Gastrocnemius medialis (tissue), 4 donors: ENCODE data around the gene ACTL6B. TPM values are rescaled to one million over a fixed set of nuclear protein-coding genes. Genes with fewer than 3 reads are reported as not detected.

Experiments
- ATAC-seq, 2 donors: fragments of 150-250 bp; one replicate each; pipeline ENCODE4 v1.9.1; 2016
- DNase-seq, 2 donors: peaks; one replicate each; pipeline ENCODE4 v3.0.0-alpha.2; 2019
- H3K27ac ChIP-seq, 4 donors: fragments of 200-600 bp; sonication (generic); 1 replicate in 1 of 4; 2 replicates in 3 of 4; pipeline ENCODE4 v1.5.1; 2016 to 2018; ENCODE audit warnings: mild to moderate bottlenecking in 2 of 4, moderate library complexity in 1 of 4
- H3K27me3 ChIP-seq, 3 donors: fragments of 200-600 bp; sonication (generic) in 2 of 3; 1 replicate in 1 of 3; 2 replicates in 2 of 3; pipeline versions ENCODE4 v1.5.1 to v1.6.0; 2016 to 2019; ENCODE audit warnings: mild to moderate bottlenecking in 1 of 3, moderate library complexity in 1 of 3
- H3K36me3 ChIP-seq, 2 donors: fragments of 200-600 bp; sonication (generic) in 1 of 2; one replicate each; pipeline ENCODE4 v1.5.1; 2017 to 2018
- H3K4me1 ChIP-seq, 2 donors: fragments of 200-600 bp; sonication (generic) in 1 of 2; one replicate each; pipeline ENCODE4 v1.5.1; 2016 to 2017; ENCODE audit warnings: mild to moderate bottlenecking in 2 of 2
- H3K4me3 ChIP-seq, 4 donors: fragments of 200-600 bp; sonication (generic) in 3 of 4; 1 replicate in 1 of 4; 2 replicates in 3 of 4; pipeline ENCODE4 v1.5.1; 2016 to 2019; ENCODE audit warnings: mild to moderate bottlenecking in 2 of 4
- H3K9me3 ChIP-seq, 3 donors: fragments of 200-600 bp; sonication (generic) in 2 of 3; 1 replicate in 1 of 3; 2 replicates in 2 of 3; pipeline ENCODE4 v1.5.1; 2016 to 2019
- CTCF ChIP-seq, 5 experiments: fragments of 450-650 bp in 3 of 5; fragments of 200-600 bp in 2 of 5; sonication (generic) in 2 of 5; IDR thresholded peaks in 4 of 5; conservative IDR thresholded peaks in 1 of 5; 1 replicate in 4 of 5; 2 replicates in 1 of 5; pipeline ENCODE4 v1.5.1; 2016 to 2019; ENCODE audit warnings: antibody characterized with exemption in 5 of 5, mild to moderate bottlenecking in 3 of 5, moderate library complexity in 3 of 5
- POLR2A ChIP-seq, 2 donors: fragments of 450-650 bp; IDR thresholded peaks; one replicate each; pipeline ENCODE4 v1.6.1; 2017; ENCODE audit warnings: antibody characterized with exemption in 2 of 2, mild to moderate bottlenecking in 2 of 2, moderate library complexity in 2 of 2
- in situ Hi-C, 4 donors: fragments of 200-750 bp; cut with MboI; loops; one replicate each; pipeline versions ENCODE4 v1.15.0 to v1.8.0; 2017; ENCODE audit warnings: low sequenced_read_pairs in 4 of 4
- intact Hi-C: fragments of 100-400 bp; cut with DNase I; formaldehyde crosslinking; loops from one replicate; pipeline ENCODE4 v1.15.1; 2023; ENCODE audit warnings: low total_unique reads
- total RNA-seq, 4 donors: library from RNA; depleted of rRNA; stranded (reverse); fragments of >200 nt; gene quantifications; one replicate each; pipeline versions ENCODE4 v1.1.0 to v1.2.3, GENCODE V29; 2016

Gene ACTL6B
- total RNA-seq, 4 donors from 2014 or later = not detected

DNA sequence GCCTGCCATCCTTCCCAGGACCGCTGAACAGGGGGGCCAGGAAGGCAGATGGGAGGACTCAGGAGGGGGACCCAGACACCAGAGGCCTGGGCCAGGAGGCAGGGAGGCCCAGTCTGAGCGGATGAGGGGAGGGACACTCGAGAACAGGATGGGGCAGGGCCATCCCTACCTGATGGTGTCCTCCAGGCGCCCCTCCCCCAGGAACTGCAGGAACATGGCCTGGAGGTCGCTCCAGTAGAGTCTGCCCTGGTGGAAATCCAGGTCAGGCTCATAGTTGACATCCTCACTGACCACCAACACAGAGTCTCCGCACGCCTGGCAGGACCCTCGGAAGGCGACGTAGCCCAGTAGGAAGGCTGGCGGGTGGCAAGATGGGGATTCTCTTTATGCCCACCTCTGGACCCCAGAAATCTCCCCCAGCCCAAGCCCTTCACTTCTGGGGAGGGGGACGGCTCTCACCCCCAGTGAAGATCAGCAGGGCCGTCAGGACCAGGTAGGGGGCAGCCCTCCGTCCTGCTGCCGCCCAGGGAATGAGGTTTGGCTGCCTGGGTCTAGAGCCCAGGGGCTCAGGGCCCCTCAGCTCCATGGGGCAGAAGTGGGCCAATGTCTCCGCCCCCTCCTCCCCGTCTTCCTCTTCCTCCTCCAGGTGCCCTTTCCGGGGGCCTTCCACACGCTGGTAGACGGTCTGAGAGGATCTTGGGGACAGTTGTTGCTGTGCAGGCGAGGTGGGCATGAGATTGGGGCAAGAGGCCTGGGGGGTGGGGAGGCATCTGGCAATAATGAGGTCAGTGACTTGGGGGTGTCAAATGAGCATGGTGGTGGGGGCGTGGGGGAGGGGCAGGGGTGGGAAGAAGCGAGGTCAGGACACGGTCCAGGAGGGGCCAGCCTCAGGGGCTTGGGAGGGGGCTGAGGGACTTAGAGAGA is 15.5 kb downstream of the ACTL6B start:
- no peaks in the 10 kb centered on the region for H3K36me3 ChIP-seq
- H3K9me3 ChIP-seq = no peaks in the 10 kb centered on the region
- H3K4me1 ChIP-seq = no peaks in the 10 kb centered on the region
- no peak for DNase-seq
- TF ChIP-seq POLR2A (IDR thresholded peaks at IDR 0.05) (no peak), CTCF (IDR thresholded peaks at IDR 0.05 in 4 of 5, conservative IDR thresholded peaks at IDR 0.05 in 1 of 5) (no peak)
- no peak overlapping the region for H3K4me3 ChIP-seq
- intact Hi-C loops (no loop called here), in situ Hi-C loops (no loop called here)
- H3K27ac ChIP-seq = no peak overlapping the region
- ATAC-seq = no peak
- H3K27me3 ChIP-seq = peaks cover 11 to 27% (median 24%) of the 10 kb centered on the region in 3 donors

DNA sequence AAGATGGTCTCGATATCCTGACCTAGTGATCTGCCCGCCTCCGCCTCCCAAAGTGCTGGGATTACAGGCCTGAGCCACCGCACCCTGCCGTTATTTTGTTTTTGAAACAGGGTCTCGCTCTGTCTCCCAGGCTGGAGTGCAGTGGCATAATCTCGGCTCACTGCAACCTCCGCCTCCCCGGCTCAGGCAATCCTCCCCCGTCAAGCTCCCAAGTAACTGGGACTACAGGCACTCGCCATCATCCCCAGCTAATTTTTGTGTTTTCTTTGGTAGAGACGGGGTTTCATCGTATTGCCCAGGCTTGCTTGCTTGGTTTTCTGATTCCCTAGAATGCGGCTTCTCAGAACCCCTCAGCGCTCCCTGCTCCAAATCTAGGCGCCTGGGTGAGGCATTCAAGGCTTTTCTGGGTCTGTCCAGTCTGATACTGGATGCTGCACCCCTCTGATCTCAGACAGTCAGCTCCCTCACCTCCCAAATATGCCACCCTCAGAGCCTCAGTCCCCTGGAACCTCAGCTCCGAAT is 16.2 kb downstream of the ACTL6B start:
- TF ChIP-seq POLR2A (IDR thresholded peaks at IDR 0.05) (no peak), CTCF (IDR thresholded peaks at IDR 0.05 in 4 of 5, conservative IDR thresholded peaks at IDR 0.05 in 1 of 5) (no peak)
- ATAC-seq = no peak
- Histone ChIP-seq H3K4me1 (no peaks in the 10 kb centered on the region), H3K27me3 (peaks cover 11 to 27% (median 20%) of the 10 kb centered on the region in 3 donors), H3K27ac (no peak overlapping the region), H3K9me3 (no peaks in the 10 kb centered on the region), H3K36me3 (no peaks in the 10 kb centered on the region), H3K4me3 (no peak overlapping the region)
- intact Hi-C loops = no loop called here
- no peak for DNase-seq
- in situ Hi-C loops = no loop called here

DNA sequence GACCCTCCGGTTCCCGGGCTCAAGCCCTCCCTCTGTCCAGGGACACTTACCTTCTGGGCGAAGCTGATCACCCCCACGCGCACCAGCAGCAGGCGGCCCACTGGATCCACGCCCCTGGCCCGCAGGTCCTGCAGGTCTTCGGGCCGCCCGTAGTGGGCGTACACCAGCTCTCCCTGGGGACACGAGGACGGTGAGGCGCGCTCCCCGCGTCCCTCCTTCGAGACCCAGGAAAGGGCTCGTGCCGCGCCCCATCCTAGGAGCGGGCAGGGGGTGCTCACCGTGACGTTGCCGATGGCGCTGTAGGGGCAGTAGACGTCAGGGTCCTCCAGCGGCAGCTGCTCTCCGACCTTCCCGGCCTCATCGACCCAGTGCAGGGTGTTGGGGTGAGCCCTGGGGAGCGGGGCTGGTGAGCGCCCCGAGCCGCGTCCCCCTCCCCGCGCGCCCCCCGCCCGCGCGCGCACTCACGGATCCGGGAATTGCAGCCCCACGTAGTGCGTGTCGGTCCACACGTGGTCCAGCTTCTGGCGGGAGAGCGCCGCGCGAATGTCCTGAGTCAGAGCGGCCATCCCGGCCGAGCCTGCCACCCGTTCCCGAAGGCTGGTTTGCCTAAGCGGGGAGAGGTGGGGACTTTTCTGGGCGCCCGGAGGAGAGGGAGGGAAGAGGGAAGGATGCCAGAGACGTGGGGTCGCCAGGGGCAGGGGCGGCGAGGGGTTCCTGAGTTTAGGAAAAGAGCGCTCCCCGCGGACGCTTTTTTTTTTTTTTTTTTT is 23.1 kb downstream of the ACTL6B start:
- no peak for ATAC-seq
- Histone ChIP-seq H3K27ac (no peak overlapping the region), H3K4me3 (peak overlapping the region; percentile 47 to 57 (median 50)), H3K9me3 (no peaks in the 10 kb centered on the region), H3K27me3 (peaks cover 19 to 28% (median 26%) of the 10 kb centered on the region in 3 donors), H3K4me1 (peaks cover 0 to 8% of the 10 kb centered on the region in 2 donors), H3K36me3 (no peaks in the 10 kb centered on the region)
- in situ Hi-C loops (no loop called here), intact Hi-C loops (loop anchor here (5.0 kb wide), 1 partner anchor 59 kb away; the partner anchor contains the start of gene GIGYF1)
- TF ChIP-seq CTCF (IDR thresholded peaks at IDR 0.05 in 4 of 5, conservative IDR thresholded peaks at IDR 0.05 in 1 of 5) (peak in 1 of 5 experiments; percentile 21), POLR2A (IDR thresholded peaks at IDR 0.05) (no peak)
- DNase-seq = no peak

- DNase-seq (no peak), ATAC-seq (no peak)
- in situ Hi-C loops = no loop called here
- no peak for TF ChIP-seq CTCF (IDR thresholded peaks at IDR 0.05 in 4 of 5, conservative IDR thresholded peaks at IDR 0.05 in 1 of 5)
- TF ChIP-seq POLR2A (IDR thresholded peaks at IDR 0.05) = no peak
- no peaks in the 10 kb centered on the region for H3K36me3 ChIP-seq
- H3K4me1 ChIP-seq = peaks cover 3 to 11% of the 10 kb centered on the region in 2 donors
- H3K27me3 ChIP-seq = peaks cover 24 to 42% (median 41%) of the 10 kb centered on the region in 3 donors
- H3K9me3 ChIP-seq = no peaks in the 10 kb centered on the region
- H3K4me3 ChIP-seq = no peak overlapping the region
- intact Hi-C loops = loop anchor here (5.0 kb wide), 1 partner anchor 62 kb away; the partner anchor contains the start of gene GIGYF1
- no peak overlapping the region for H3K27ac ChIP-seq
Measured at GRCh38 chr7:100630066-100630465, 26.2 kb downstream of the ACTL6B start.
